NCI-H2196 treated with DMSO at 0.1 percent for 48 hours (cell line): Measurements from ENCODE around the gene HIPK3.
"Not testable (repeated sequence)": the region's sequence is repeated elsewhere in the genome, so short reads cannot be mapped to it uniquely, and the experiment has no call there.

Experiments used
- DNase-seq: peaks from one replicate; lab custom pipeline; 2025; ENCODE audit not compliant: unreplicated experiment; lab: John Stamatoyannopoulos, UW

The HIPK3 gene

DNA sequence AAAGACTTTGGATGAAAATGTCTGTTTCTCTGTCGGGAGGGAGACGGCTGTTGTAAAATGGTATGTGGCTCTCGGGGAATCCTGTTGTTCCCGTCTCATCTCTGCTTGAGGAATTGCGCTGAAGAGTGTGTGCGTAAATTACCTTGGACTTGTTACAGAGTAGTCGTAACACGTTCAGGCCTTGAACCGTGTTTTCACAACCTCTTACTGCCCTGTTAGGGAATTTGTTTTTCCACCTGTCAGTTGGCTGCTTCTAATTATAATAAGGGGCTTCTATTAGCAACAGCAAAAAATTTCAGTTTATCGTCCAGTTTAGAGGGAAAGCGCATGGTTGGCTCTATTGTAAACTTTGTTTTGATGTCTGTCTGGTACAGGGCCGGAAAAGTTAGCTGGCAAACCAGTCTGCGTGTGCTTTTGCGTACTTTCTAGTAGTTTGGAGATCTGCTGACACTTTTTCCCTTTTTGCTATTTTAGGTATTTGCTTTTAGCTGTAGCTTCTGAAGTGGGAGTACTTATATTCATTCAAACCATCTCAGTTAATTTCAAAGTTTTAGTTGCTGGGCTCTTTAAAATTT lies 1.5 kb downstream of the HIPK3 start:
- no peak for DNase-seq

DNA sequence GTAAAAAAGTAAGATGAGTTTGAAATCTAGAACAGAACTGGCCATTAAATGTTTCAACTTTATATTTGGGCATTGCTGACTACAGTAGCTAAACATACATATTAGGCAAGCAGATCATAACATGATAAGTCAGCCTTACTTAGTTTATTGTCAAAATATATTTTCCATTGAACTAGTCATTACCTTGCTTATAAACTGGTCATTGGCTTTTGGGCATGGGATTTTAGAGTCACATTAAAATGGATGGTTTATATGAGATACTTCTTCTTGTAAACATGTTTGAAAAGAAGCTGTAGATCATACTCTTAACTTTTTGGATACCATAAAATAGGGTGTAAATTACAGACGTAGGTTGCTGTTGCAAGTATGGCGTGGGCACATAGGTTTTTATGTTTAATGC lies 2.7 kb downstream of the HIPK3 start:
- DNase-seq = no peak

DNA sequence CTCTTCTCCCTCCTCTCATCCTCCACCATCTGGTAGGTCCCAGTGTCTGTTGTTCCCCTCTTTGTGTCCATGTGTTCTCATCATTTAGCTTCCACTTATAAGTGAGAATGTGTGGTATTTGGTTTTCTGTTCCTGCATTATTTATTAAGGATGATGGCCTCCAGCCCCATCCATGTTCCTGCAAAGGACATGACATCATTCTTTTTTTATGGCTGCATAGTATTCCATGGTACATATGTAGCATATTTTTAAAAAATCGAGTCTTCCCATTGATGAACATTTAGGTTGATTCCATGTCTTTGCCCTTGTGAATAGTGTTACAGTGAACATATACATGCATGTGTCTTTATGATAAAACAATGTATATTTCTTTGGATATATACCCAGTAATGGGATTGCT lies 4.2 kb downstream of the HIPK3 start:
- not testable (repeated sequence) for DNase-seq

DNA sequence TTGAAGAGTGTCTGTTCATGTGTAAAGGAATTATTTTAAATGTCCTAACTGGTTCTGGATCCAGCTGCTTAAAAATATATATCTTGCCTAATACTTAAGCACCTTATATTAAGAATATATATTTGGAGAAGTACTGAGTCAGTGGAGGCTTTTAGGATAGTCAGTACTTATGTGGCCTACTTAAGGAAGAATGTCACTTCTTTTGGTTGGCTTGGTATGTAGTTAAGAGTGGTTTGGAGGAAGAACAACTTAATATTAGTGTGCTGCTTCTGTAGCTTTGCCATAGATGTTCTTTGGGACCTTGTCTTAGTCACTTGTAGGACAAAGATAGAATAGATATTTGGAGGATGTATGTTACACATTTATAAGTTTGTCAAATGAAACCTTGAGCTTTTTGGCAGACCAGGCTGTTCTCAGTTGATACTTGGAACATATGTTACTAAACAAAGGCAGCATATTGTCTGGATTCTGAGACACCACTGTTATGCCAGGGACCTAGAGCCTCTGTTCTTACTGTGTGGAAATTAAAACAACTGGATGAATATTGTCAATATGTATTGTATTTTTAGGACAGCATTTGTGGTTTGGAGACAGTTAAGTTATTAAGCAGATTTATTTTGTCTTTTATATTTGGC lies 4.9 kb downstream of the HIPK3 start:
- no peak for DNase-seq

DNA sequence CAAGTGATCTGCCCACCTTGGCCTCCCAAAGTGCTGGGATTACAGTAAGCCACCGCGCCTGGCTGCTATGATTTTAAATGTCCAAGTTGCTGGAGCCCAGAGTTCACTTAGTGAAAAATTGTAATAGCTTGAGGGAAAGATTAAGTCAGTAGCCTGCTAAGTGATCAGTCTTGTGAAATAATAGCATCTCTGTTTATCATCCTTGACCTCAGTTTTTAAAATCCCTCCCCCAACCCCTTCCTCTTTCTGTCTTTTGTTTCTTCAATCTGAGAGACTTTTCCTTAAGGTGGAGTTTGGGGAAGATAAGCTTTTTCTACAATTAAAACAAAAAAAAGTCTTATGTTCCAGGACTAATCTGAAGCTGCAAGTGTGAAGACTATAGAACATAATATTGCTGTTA lies 6.4 kb downstream of the HIPK3 start:
- no peak for DNase-seq

DNA sequence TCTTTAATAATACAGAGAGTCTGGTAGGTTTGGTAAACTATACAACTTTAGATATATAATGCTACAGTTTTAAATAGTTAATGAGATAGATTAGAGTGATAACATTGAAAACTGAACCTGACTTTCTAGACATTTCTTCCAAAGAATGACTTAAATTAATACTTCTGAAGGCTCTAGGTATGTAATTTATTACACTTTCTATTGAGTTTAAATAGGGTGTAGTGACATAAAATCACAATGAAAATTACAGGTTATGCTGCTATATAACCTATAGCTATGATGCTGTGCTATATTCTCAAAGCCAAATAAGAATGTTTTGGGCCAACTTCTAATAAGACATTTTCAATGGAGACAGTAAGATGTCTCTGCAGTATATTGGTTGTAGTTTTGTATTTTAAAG lies 7.7 kb downstream of the HIPK3 start:
- no peak for DNase-seq

- no peak for DNase-seq
Observed at GRCh38 chr11:33266393-33267215, 9.4 kb downstream of the HIPK3 start.

GRCh38 chr11:33268945-33269540 lies 11.9 kb downstream of the HIPK3 start:
- DNase-seq = no peak

DNA sequence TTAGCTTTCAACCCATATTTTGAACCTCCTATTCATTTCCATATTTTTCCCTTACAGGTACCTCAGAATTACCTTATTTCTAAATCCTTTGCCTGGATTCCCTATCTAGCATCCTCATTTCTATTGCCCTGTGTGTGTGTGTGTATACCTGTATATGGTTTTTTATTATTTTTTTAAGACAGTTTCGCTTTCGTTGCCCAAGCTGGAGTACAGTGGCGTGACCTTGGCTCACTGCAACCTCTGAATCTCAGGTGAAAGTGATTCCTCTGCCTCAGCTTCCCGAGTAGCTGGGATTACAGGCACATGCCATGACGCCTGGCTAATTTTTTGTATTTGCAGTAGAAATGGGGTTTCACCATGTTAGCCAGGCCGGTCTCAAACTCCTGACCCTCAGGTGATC lies 12.6 kb downstream of the HIPK3 start:
- DNase-seq = no peak

- DNase-seq = no peak
Observed at GRCh38 chr11:33271059-33271458, 13.9 kb downstream of the HIPK3 start.

- no peak for DNase-seq
Observed at GRCh38 chr11:33272338-33273107, 15.3 kb downstream of the HIPK3 start.

- DNase-seq = no peak
Observed at GRCh38 chr11:33273656-33274055, 16.5 kb downstream of the HIPK3 start.

DNA sequence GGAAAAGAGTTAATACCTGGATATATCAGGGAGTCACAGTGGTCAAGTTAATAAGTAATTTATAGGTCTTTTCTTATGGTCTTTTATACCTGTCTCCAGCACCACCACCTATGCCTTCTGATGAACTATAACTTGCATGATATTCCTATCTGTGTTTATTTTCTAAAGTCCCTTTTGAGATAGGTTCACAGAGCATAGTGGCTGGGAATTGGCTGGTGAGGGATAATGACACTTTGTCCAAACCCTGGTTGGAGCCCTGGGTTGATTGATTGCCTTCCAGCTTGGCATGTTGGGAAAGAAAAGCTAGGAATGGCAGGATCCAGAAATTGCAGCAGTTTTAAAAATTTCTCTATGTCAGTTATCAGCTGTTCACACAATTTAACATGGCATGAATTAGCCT lies 23.2 kb downstream of the HIPK3 start:
- no peak for DNase-seq

DNA sequence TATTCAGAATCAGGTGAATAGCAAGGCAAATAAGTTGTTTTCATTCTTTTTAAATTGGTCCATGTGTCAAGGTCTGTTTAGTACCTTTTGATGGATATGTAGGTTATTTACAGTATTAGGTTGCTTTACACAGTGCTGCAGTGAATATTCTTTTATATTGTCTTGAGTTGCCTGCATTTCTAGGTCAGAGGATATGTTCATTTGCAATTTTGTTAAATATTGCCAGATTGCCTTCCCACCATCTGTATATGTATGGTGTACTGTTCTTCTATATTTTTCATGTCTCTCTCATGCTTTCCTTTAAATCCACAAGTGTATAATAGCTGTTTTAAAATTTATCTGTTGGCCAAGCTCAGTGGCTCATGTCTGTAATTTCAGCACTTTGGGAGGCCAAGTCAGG lies 24.6 kb downstream of the HIPK3 start:
- no peak for DNase-seq

- DNase-seq = no peak
Observed at GRCh38 chr11:33284818-33285217, 27.6 kb downstream of the HIPK3 start.

DNA sequence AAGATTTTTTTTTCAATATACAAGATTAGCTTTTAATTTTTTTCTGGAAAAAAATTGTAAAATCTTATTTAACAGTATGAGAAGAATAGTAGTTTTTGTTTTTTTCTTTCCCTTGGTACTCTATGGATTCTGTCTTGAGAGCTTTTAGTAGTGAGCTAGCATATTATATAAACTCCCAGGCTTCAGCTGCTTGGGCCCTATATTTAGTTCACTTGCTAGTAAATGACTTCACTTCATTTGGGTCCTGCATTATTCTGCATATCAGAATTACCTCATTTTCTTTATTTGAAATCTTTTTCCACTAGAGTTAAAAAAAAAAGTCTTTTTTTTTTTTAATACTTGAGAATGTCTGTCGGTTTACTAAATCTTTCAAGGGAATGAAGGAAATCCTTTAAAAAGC lies 33.1 kb downstream of the HIPK3 start:
- DNase-seq = no peak

DNA sequence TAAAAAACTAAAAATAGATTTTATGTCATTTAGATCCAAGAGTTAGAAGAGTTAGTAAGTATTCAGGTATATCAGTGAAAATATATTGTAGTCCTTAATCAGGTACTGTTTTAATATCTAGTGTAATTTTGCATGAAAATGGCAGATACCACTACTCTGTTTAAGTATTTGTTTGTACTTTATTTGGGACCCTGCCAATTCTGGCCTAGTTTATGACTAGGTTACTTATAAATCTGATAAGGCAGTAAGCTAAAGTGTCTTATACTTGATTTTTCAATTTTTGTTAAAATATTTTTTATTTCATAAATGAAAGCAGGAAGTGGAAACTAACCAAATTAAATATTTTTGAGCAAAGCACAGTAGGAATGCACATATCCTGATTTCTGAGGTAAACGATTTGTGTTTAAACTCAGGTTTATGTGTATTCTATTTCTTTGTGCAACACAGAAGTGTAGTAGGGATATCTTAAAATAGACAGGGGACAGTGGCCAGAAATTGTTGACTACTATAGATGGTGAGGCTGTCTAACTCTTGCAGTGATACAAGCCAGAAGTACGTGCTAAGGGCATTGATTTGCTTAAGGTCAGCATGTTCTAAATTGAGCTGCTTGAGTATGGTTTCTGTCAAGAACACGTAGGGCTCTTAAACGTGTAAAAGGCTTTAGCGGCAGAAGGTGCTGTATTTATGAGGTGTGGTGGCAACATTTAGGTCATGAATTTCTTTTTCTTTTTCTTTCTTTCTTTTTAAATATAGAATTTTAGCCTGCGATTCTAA lies 34.0 kb downstream of the HIPK3 start:
- DNase-seq = no peak

GRCh38 chr11:33292311-33292710 lies 35.1 kb downstream of the HIPK3 start:
- no peak for DNase-seq

DNA sequence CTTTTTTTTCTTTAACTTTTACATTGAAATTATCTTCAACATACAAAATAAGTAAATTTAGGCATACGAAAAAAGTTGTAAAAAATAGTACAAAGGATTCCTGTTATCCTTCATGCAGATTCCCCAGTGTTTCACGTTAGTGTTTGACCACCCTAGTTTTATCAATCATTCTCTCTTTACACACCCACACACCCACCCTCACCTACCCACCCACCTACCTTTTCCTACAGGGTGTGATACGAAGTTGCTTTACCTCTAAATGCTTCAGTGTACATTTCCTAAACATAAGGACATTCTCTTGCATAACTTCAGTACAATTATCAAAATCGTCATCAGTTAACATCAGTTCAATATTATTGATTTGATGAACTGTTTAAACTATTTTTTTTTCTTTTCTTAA lies 37.0 kb downstream of the HIPK3 start:
- DNase-seq = no peak

- no peak for DNase-seq
Observed at GRCh38 chr11:33294797-33295196, 37.6 kb downstream of the HIPK3 start.

GRCh38 chr11:33296695-33297094 lies 39.5 kb downstream of the HIPK3 start:
- DNase-seq = no peak
